NCI-H2196 treated with DMSO at 0.1 percent for 48 hours (cell line): ENCODE results near the gene EMB.
"Not testable (repeated sequence)": the region's sequence is repeated elsewhere in the genome, so short reads cannot be mapped to it uniquely, and the experiment has no call there.

Source experiments
- DNase-seq: peaks from one replicate; lab custom pipeline; 2025; ENCODE audit not compliant: unreplicated experiment; lab: John Stamatoyannopoulos, UW

EMB gene

DNA sequence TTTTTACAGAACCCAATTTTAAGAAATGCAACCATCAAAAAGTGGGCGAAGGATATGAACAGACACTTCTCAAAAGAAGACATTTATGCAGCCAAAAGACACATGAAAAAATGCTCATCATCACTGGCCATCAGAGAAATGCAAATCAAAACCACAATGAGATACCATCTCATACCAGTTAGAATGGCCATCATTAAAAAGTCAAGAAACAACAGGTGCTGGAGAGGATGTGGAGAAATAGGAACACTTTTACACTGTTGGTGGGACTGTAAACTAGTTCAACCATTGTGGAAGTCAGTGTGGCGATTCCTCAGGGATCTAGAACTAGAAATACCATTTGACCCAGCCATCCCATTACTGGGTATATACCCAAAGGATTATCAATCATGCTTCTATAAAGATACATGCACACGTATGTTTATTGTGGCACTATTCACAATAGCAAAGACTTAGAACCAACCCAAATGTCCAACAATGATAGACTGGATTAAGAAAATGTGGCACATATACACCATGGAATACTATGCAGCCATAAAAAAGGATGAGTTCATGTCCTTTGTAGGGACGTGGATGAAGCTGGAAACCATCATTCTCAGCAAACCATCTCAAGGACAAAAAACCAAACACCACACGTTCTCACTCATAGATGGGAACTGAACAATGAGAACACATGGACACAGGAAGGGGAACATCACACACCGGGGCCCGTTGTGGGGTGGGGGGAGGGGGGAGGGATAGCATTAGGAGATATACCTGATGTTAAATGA is 19.7 kb downstream of the EMB start:
- not testable (repeated sequence) for DNase-seq

DNA sequence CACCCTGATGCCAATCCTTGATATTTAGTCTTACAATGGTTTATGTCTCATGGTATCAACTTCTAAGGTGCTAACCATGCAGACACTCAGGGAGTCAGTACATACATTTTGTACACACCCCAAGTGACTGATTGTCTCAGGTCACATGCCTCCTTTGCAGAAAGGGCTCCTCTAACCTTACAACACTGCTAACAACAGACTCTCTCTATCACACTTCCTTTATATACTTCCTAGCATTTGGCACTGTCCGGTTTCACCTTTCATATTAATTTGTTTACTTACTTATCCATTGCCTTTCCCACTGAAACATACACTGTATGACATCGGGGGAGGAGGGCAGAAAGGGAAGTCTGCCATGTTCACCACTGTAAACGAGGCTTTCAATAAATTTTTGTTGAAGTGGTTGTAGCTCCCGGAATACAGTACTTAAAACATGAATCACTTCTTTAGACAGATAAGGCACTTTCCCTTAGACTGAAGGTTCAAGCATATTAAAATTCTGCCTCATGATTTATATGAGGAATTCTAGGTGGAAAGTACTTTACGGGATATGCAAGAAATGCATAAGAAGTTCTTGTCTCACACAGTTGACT is 20.6 kb downstream of the EMB start:
- DNase-seq = no peak

DNA sequence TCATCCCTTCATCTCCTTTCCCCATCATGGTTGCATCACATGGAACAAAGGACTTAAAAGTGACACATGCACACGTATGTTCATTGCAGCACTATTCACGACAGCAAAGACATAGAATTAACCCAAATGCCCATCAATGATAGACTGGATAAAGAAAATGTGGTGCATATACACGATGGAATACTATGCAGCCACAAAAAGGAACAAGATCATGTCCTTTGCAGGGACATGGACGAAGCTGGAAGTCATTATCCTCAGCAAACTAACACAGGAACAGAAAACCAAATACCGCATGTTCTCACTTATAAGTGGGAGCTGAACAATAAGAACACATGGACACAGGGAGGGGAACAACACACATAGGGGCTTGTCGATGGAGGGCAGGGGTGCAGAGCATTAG is 21.4 kb downstream of the EMB start:
- not testable (repeated sequence) for DNase-seq

DNA sequence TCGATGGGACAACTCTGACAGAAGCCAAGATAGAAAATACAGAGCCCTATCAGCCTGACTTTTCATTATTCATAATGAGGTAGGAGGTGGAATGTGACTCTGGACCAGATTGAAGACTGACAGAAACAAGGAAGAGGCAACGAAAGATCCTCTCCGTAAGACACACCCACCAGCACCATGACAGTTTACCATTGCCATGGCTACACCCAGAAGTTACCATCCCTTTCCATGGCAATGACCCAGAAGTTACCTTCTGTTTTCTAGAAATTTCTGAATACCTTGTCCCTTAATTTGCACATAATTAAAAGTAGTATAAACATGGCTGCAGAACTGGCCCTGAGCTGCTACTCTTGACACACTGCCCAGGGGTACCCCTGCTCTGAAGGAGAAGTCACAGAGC is 24.5 kb downstream of the EMB start:
- DNase-seq = not testable (repeated sequence)

DNA sequence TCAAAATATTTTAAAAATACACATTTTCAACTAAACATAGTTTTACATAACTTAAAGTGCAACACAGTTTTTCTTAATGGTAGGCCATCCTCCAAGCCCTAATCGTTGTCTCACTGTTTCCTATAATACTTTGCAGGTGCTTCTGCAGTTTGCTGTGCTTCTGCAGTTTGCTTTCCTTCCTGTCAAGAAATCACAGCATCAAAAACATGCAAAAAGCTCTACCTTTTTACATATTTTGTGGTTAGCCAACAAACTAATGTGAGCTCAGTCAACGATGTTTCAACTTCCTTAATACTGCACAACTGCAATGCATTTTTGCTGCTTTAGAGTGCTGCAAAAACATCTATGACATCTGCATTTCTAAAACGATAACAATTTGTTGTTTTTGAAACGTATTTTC is 25.2 kb downstream of the EMB start:
- no peak for DNase-seq

DNA sequence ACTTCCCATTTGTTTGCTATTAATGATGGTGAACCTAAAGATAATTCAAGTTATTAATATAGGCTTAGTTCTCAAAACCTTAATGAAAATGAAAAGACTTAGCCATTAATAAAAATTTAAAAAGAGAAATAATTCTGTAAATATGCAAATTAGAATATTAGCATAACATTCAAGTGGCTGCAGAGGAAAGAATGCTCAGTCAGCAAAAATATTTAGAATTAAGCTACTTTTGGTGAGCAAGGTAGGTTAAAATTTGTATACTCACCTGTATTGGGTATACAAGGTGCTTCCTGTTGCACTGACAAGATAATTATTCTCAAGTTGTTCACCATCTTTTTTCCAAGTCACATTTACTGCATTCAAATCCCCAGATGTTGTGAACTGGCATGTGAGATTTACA is 30.2 kb downstream of the EMB start:
- DNase-seq = not testable (repeated sequence)

DNA sequence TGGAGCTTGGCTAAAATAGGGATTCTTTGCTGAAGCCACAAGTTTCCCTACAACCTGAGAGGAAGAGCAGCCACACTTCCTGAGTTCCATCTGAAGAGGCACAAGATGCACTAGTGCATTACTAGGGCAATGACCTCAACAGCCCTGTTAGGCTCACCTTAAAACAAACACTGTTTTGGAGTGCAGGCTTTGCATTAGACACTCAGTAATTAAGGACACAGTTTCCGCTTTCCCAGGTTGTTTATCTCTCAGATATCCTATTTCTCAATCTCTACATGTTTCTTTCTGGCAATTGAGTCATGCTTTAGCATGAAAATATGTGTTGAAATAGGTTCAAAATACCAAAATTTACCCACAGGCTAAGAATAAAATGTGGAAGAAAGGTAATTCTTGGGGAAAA is 34.2 kb downstream of the EMB start:
- DNase-seq = no peak

- no peak for DNase-seq
Measured at GRCh38 chr5:50401336-50401735, 39.8 kb downstream of the EMB start.

DNA sequence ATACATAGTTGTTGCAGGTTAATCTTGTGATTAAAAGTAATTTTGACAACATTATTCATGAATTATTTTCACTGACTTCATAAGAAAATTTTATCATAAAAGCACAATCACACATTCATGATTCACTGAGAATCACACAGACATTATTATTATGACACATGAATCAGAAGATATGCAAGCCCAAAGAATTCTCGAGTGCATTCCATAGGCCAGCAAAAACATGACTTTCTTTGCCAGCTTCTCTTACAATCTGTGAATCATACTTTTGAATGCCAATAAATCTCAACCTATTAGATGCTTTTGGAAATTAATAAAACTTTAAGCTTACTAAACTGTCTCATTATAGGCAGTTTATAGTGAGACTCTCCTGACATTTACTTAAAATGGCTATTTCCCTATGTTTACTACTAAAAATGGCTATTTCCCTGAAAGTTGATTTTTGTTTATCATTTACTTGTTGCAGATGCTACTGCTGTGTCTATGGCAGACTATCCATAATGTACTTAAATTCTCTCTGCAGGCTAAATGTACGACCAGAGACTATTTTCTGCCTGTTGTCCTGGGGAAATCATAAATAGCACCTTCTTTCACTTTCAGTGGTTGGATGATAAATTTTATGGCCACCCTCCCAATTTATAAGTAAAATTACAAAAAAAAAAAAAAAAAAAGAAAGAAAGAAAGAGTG is 47.0 kb downstream of the EMB start:
- DNase-seq = not testable (repeated sequence)

GRCh38 chr5:50392289-50392688 is 48.8 kb downstream of the EMB start:
- not testable (repeated sequence) for DNase-seq

DNA sequence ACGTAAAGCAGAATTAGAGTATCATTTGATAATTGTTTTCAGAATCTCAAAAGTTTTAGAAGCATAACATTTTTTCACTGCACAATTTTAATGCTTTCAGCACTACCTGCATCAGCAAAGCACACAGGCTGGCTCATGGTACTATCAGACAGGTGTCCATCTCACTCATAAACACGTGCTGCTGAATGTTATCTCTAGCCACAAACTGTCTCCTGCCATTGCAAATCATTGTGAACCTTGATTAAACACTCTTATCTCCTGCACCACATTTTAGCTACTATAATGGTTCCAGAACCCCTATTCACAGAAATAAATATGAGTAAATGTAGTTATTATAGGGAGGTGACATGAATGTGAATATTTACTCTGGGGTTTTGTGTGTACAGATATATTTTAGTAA is 56.7 kb downstream of the EMB start:
- DNase-seq = not testable (repeated sequence)

DNA sequence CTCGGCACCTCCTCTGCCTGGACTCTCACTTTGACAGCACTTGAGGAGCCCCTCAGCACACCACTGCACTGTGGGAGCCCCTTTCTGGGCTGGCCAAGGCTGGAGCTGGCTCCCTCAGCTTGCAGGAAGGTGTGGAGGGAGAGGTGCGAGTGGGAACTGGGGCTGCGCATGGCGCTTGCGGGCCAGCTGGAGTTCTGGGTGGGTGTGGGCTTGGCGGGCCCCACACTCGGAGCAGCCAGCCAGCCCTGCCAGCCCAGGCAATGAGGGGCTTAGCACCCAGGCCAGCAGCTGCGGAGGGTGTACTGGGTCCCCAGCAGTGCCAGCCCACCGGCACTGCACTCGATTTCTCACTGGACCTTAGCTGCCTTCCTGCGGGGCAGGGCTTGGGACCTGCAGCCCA is 64.4 kb downstream of the EMB start:
- DNase-seq = not testable (repeated sequence)

- DNase-seq = not testable (repeated sequence)
Measured at GRCh38 chr5:50369287-50370033, 71.6 kb downstream of the EMB start.

GRCh38 chr5:50365426-50366251 is 75.4 kb downstream of the EMB start:
- no peak for DNase-seq

GRCh38 chr5:50364535-50365309 is 76.4 kb downstream of the EMB start:
- not testable (repeated sequence) for DNase-seq

DNA sequence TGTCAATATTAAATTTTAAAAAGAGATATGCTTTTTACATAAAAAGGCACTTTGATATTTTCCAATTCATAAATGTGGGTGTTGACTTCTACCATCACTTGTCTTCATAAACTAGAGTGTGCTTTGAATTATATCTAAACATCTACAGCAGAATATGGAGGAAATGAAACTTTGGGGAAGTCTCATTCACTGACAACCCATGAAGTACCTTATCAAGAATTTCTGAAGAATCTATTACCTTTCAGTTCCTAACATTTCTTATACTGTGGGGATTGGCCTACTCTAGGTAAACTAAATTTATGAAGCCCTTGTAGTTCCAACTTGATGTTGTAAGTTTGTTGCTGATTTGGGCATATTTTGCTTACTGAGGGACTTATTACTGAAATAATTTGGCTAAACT is 81.9 kb downstream of the EMB start:
- DNase-seq = no peak

DNA sequence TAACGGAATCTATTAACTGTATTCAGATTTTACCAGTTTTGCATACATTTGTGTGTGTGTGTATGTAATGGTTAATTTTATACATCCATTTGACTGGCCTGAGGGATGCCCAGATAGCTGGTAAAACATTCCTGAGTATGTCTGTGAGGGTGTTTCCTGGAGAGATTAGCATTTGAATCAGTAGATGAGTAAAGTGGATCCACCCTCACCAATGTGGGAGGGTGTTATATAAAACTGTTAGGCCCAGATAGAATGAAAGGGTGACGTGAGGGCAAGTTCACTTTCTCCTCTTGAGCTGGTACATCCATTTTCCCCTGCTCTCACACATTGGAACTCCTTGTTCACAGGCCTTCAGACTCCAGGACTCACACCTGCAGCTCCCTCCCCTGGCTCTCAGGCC is 88.7 kb downstream of the EMB start:
- no peak for DNase-seq
